ENCODE results near the gene P2RX4. TPM values are rescaled to one million over a fixed set of nuclear protein-coding genes. Genes with fewer than 3 reads are reported as not detected.

The P2RX4 gene
- total and polyA plus RNA-seq, 2 of the 4 experiments (the other 2 are of a cell fraction) = 9.5 to 12.6 TPM

GRCh38 chr12:121203482-121203881 is 6.4 kb upstream of the P2RX4 start:
- H4K5ac ChIP-seq (ENCODE audit: low read depth, low read length) = no peak overlapping the region
- H4K91ac ChIP-seq (ENCODE audit: insufficient read depth, low read depth, low read length) = no peak overlapping the region
- dilution Hi-C loops (cut with HindIII; ENCODE audit: low sequenced_read_pairs, unreplicated experiment) (no loop called here), in situ Hi-C loops (cut with MboI; ENCODE audit: low sequenced_read_pairs) (no loop called here), intact Hi-C loops (cut with micrococcal nuclease) (no loop called here)
- no peaks in the 10 kb centered on the region for H3K9me1 ChIP-seq (ENCODE audit: insufficient read depth, low read length)
- no peaks in the 10 kb centered on the region for H3K79me1 ChIP-seq (ENCODE audit: low read depth in 1 of 2, low read length in 2 of 2)
- H3K27me3 ChIP-seq (ENCODE audit: control insufficient read depth, insufficient read depth, low read length) = peaks cover 1% of the 10 kb centered on the region; the same call in 1 of the 2 replicates
- H3K18ac ChIP-seq (ENCODE audit: low read depth, low read length) = no peak overlapping the region
- no peaks in the 10 kb centered on the region for H3K9me3 ChIP-seq (ENCODE audit: control insufficient read depth, insufficient read depth, low read length)
- H4K8ac ChIP-seq (ENCODE audit: low read depth in 2 of 2, low read length in 2 of 2) = no peak overlapping the region
- no peak overlapping the region for H2BK15ac ChIP-seq (ENCODE audit: low read depth, low read length)
- no peak for DNase-seq
- no peak overlapping the region for H3K4me2 ChIP-seq (ENCODE audit: low read depth, low read length)
- H4K20me1 ChIP-seq (ENCODE audit: insufficient read depth, low read length) = no peaks in the 10 kb centered on the region
- peak overlapping the region; percentile 55 for H2AK9ac ChIP-seq (replicated peaks; ENCODE audit: low read depth, low read length, poor library complexity)
- TF ChIP-seq RCOR1 (IDR thresholded peaks at IDR 0.05; ENCODE audit: insufficient replicate concordance, low read length) (no peak), CHD1 (IDR thresholded peaks at IDR 0.05; ENCODE audit: low read depth, low read length) (no peak)
- ChIA-PET POLR2A (ENCODE audit: unreplicated experiment) (no interaction called here), CTCF (no interaction called here)
- no peak overlapping the region for H3K27ac ChIP-seq (ENCODE audit: insufficient read depth, low read length)
- no peak overlapping the region for H3K4ac ChIP-seq (ENCODE audit: low read depth, low read length)
- H2AK5ac ChIP-seq (ENCODE audit: low read depth, low read length) = no peak overlapping the region
- no peak overlapping the region for H3K23ac ChIP-seq (ENCODE audit: low read depth, low read length)
- BruUV-seq (replicated peaks) = no TSS peak
- H3K4me3 ChIP-seq (ENCODE audit: insufficient read depth, low read depth, low read length) = no peak overlapping the region
- H3K4me1 ChIP-seq (ENCODE audit: control insufficient read depth, insufficient read depth, low read length) = peaks cover 2% of the 10 kb centered on the region; the same call in 1 of the 2 replicates
- H3K14ac ChIP-seq (replicated peaks; ENCODE audit: low read depth, low read length) = no peak overlapping the region
- no peaks in the 10 kb centered on the region for H3K36me3 ChIP-seq (ENCODE audit: control insufficient read depth, insufficient read depth, low read length)
- H2BK20ac ChIP-seq (ENCODE audit: low read depth, low read length) = no peak overlapping the region
- H2BK120ac ChIP-seq (ENCODE audit: low read depth, low read length) = no peak overlapping the region
- H3K56ac ChIP-seq (ENCODE audit: extremely low read depth, insufficient read depth, low read length) = no peak overlapping the region
- no peak overlapping the region for H3K9ac ChIP-seq (ENCODE audit: low read depth, low read length)
- no peak for ATAC-seq (ENCODE audit: low read depth)
- no peak overlapping the region for H2AFZ ChIP-seq (replicated peaks; ENCODE audit: low read length, poor library complexity)
- WGBS, 2 experiments (ENCODE audit: extremely low coverage in 2 of 2, insufficient read length in 1 of 2) = 75% methylated on average over 5 of the region's 11 CpGs; no CpG with 5 or more reads in 1 of the 2 experiments
- H2BK5ac ChIP-seq (ENCODE audit: low read depth, low read length, poor library complexity, severe bottlenecking) = no peak overlapping the region
